HUES6 (cell line): ENCODE results near the gene ACD.
A peak's percentile ranks its signal among the peaks of the same experiment; 100 is the strongest.

Source experiments
- H3K27ac ChIP-seq: 2 replicates; pipeline ENCODE4 v1.7.0; 2013; ENCODE audit warnings: low read depth, mild to moderate bottlenecking, low read length, inconsistent platforms
- H3K27me3 ChIP-seq: 2 replicates; pipeline ENCODE4 v1.6.1; 2013; ENCODE audit warnings: low read length; ENCODE audit not compliant: control insufficient read depth, insufficient read depth
- H3K36me3 ChIP-seq: 2 replicates; pipeline ENCODE4 v1.6.1; 2013; ENCODE audit warnings: low read length; ENCODE audit not compliant: control insufficient read depth, insufficient read depth
- H3K4me1 ChIP-seq: 2 replicates; pipeline ENCODE4 v1.6.1; 2013; ENCODE audit warnings: low read length; ENCODE audit not compliant: control insufficient read depth, insufficient read depth
- H3K4me3 ChIP-seq: 2 replicates; pipeline ENCODE4 v1.5.1; 2013; ENCODE audit warnings: low read depth, low read length
- H3K9ac ChIP-seq: one replicate; pipeline ENCODE4 v1.6.1; 2013; ENCODE audit warnings: mild to moderate bottlenecking, low read length
- H3K9me3 ChIP-seq: 2 replicates; pipeline ENCODE4 v1.6.1; 2013; ENCODE audit warnings: low read depth, low read length; ENCODE audit not compliant: control insufficient read depth, insufficient read depth

The ACD gene

DNA sequence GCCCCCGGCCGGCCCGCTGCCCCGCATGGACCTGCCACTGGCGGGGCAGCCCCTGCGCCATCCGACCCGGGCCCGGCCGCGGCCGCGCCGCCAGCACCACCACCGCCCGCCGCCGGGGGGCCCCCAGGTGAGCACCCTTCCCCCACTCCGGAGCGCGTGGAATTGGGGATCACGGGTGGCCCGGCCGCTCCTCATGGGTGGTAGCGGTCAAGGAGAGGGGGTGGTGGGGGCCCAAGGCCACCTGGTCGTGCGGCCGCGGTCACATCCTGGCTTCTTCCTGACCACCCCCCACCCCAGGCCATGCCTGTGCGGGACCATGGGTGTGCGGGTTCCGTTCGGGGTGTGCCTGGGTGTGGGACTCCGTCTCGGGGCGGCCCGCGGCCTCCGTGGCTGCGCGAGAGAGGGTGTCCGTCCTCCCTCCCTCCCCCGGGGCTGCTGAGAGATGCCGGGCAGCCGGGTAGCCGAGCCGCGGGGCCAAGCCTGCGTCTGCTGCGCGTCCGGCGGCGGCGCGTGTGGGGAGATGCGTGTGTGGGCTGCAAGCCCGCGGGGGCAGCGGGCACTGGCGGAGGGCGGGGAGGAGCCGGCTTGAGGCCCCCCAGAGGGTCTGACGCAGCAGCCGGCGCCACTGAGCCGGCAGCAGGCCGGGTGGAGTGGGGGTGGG is 6.8 kb downstream of the ACD start:
- H3K27me3 ChIP-seq = peaks cover 43% of the 10 kb centered on the region
- peaks cover 27% of the 10 kb centered on the region for H3K36me3 ChIP-seq
- H3K4me3 ChIP-seq = peak overlapping the region; percentile 86
- no peaks in the 10 kb centered on the region for H3K9me3 ChIP-seq
- peak overlapping the region; percentile 51 for H3K9ac ChIP-seq
- no peak overlapping the region for H3K27ac ChIP-seq
- H3K4me1 ChIP-seq = peaks cover 3% of the 10 kb centered on the region

DNA sequence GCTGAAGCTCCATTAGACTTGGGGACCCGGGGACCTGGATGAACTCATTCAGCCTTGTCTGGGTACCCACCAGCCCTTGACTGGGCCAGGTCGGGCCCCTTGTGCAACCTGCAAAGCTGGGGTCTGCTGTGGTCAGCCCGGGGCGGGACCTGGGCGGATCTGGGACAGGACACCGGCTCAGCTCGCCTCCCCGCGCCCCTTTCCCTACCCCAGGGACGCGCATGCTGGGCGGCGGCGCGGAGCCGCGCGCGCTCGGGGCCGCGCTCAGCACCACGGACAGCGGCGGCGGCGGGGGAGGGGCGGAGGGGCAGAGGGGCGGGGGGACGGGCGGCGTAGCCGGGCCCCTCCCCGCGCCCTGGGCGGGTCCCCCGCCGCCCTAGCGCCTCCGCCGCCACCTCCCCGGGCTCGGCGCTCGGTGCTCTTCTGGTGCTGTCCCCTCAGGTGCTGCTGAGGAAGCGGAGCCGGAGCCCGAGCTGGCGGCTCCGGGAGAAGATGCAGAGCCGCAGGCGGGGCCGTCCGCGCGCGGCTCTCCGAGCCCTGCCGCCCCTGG is 7.4 kb downstream of the ACD start:
- peak overlapping the region; percentile 86 for H3K4me3 ChIP-seq

DNA sequence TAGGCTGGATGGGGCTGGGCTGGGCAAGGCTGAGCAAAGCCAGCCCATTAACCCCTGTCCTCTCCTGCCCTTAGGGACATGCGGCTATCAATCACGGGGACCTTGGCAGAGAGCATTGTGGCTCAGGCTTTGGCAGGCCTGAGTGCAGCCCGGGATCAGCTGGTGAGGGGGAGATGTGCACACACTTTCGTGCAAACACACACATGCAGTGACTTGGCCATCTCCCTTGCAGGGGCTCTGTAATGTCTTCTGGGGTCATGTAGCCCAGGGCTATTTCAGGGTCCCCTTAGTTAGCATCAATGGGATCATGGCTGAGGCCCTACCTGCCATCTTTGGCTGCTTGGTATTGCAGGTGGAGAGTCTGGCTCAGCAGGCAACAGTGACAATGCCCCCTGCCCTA is 8.2 kb downstream of the ACD start:
- Histone ChIP-seq H3K27me3 (peaks cover 54% of the 10 kb centered on the region), H3K36me3 (peaks cover 14% of the 10 kb centered on the region; the same call in 1 of the 2 replicates), H3K9ac (no peak overlapping the region), H3K9me3 (no peaks in the 10 kb centered on the region), H3K4me1 (peaks cover 3% of the 10 kb centered on the region), H3K4me3 (no peak overlapping the region), H3K27ac (no peak overlapping the region)

More for the DNA sequence above, 7.4 kb downstream of the ACD start:
- Histone ChIP-seq H3K9me3 (no peaks in the 10 kb centered on the region), H3K27ac (no peak overlapping the region), H3K36me3 (peaks cover 21% of the 10 kb centered on the region), H3K27me3 (peaks cover 49% of the 10 kb centered on the region), H3K4me1 (peaks cover 3% of the 10 kb centered on the region), H3K9ac (no peak overlapping the region)

DNA sequence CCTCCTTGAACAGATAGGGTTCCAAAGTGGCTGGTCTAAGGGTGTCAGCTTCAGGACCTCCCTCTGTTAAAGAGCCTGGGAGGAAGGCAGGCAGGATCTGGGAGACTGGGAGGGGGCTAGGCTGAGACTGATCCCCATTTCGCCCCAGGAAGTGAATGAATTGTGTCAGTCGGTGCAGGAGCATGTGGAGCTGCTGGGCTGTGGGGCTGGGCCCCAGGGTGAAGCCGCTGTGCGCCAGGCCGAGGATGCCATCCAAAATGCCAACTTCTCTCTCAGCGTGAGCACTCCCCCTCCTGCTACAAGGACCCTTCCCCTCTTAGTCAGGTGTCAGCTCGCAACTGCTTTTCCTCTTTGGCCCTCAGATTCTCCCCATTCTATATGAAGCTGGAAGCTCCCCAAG is 9.0 kb downstream of the ACD start:
- Histone ChIP-seq H3K27ac (no peak overlapping the region), H3K9me3 (no peaks in the 10 kb centered on the region), H3K9ac (no peak overlapping the region), H3K27me3 (peaks cover 62% of the 10 kb centered on the region), H3K4me1 (peaks cover 3% of the 10 kb centered on the region), H3K4me3 (no peak overlapping the region), H3K36me3 (peaks cover 6% of the 10 kb centered on the region; the same call in 1 of the 2 replicates)

DNA sequence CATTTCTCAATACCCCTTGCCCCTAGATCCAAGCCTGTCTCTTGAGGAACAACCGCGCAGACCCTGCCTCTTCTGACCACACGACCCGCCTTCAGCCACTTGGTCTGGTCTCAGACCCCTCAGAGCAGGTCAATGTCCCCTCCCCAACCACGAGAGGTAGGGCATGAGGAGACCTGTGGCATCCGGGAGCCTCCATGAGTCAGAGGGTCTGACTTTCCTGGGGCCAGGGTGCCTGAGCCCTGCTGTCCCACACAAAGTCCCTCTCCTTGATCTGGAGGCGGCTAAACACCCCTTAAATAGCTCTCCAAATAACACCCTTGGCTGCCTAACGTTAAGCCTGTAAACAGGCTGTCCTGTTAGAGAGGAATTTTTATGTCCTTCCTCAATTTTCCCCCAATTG is 10.0 kb downstream of the ACD start:
- no peak overlapping the region for H3K9ac ChIP-seq
- peaks cover 5% of the 10 kb centered on the region; the same call in 1 of the 2 replicates for H3K36me3 ChIP-seq
- H3K27me3 ChIP-seq = peaks cover 72% of the 10 kb centered on the region
- H3K27ac ChIP-seq = no peak overlapping the region
- peaks cover 10% of the 10 kb centered on the region for H3K4me1 ChIP-seq
- H3K4me3 ChIP-seq = no peak overlapping the region
- no peaks in the 10 kb centered on the region for H3K9me3 ChIP-seq

- peaks cover 5% of the 10 kb centered on the region; the same call in 1 of the 2 replicates for H3K36me3 ChIP-seq
Observed at GRCh38 chr16:67649494-67649931, 10.5 kb downstream of the ACD start.

GRCh38 chr16:67648764-67649407 is 11.2 kb downstream of the ACD start:
- no peaks in the 10 kb centered on the region for H3K9me3 ChIP-seq
- H3K4me3 ChIP-seq = no peak overlapping the region
- H3K4me1 ChIP-seq = peaks cover 14% of the 10 kb centered on the region
- H3K36me3 ChIP-seq = peaks cover 5% of the 10 kb centered on the region; the same call in 1 of the 2 replicates
- H3K9ac ChIP-seq = no peak overlapping the region
- H3K27me3 ChIP-seq = peaks cover 71% of the 10 kb centered on the region
- no peak overlapping the region for H3K27ac ChIP-seq

More at GRCh38 chr16:67649494-67649931, 10.5 kb downstream of the ACD start:
- no peaks in the 10 kb centered on the region for H3K9me3 ChIP-seq
- H3K9ac ChIP-seq = no peak overlapping the region
- no peak overlapping the region for H3K27ac ChIP-seq
- H3K27me3 ChIP-seq = peaks cover 72% of the 10 kb centered on the region
- H3K4me3 ChIP-seq = no peak overlapping the region
- peaks cover 11% of the 10 kb centered on the region for H3K4me1 ChIP-seq

GRCh38 chr16:67648088-67648763 is 11.8 kb downstream of the ACD start:
- Histone ChIP-seq H3K4me1 (peaks cover 14% of the 10 kb centered on the region), H3K27me3 (peaks cover 67% of the 10 kb centered on the region), H3K9ac (no peak overlapping the region), H3K9me3 (no peaks in the 10 kb centered on the region), H3K36me3 (peaks cover 5% of the 10 kb centered on the region; the same call in 1 of the 2 replicates), H3K4me3 (no peak overlapping the region), H3K27ac (no peak overlapping the region)

- H3K9ac ChIP-seq = no peak overlapping the region
- no peak overlapping the region for H3K27ac ChIP-seq
- H3K4me1 ChIP-seq = peaks cover 14% of the 10 kb centered on the region
- H3K9me3 ChIP-seq = no peaks in the 10 kb centered on the region
- H3K27me3 ChIP-seq = peaks cover 65% of the 10 kb centered on the region
- H3K36me3 ChIP-seq = peaks cover 5% of the 10 kb centered on the region; the same call in 1 of the 2 replicates
- H3K4me3 ChIP-seq = no peak overlapping the region
Observed at GRCh38 chr16:67647681-67648080, 12.4 kb downstream of the ACD start.

- H3K4me1 ChIP-seq = peaks cover 14% of the 10 kb centered on the region
- H3K36me3 ChIP-seq = peaks cover 5% of the 10 kb centered on the region; the same call in 1 of the 2 replicates
- H3K27ac ChIP-seq = no peak overlapping the region
- no peak overlapping the region for H3K4me3 ChIP-seq
- peaks cover 65% of the 10 kb centered on the region for H3K27me3 ChIP-seq
- H3K9ac ChIP-seq = no peak overlapping the region
- H3K9me3 ChIP-seq = no peaks in the 10 kb centered on the region
Observed at GRCh38 chr16:67647111-67647651, 12.9 kb downstream of the ACD start.
